Stimulated activated CD4-positive, alpha-beta T cell treated with anti-CD3 and anti-CD28 coated beads, Interleukin-12 subunit alpha, Interleukin-12 subunit beta, amount 100 ng/mL, for 48 hours (primary cell): ENCODE data around the gene PDK2.
A peak's percentile ranks its signal among the peaks of the same experiment; 100 is the strongest.

ENCODE experiments used
- DNase-seq, 3 donors: peaks; one replicate each; pipeline ENCODE4 v3.0.0-alpha.2; 2020; ENCODE audit warnings: low read depth in 2 of 3, low spot score in 1 of 3

PDK2 gene

DNA sequence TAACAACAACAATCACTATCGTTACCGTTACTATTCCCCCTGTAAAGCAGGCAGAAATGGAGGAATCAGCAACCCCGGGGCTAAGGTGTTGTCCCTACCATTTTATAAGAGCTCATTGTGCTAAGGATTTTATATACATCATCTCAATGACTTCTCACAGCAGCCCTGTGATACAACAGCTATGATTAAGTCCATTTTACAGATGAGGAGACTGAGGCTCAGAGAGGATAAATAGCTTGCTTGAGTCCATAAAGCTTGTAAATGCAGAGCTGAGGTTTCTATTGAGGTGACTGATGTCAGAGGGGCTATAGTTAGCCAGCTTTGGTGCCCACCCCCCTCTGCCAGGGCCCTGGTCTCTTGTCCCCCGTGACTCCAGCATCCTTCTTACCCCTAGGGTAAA is 16.7 kb upstream of the PDK2 start:
- DNase-seq, result no peak

DNA sequence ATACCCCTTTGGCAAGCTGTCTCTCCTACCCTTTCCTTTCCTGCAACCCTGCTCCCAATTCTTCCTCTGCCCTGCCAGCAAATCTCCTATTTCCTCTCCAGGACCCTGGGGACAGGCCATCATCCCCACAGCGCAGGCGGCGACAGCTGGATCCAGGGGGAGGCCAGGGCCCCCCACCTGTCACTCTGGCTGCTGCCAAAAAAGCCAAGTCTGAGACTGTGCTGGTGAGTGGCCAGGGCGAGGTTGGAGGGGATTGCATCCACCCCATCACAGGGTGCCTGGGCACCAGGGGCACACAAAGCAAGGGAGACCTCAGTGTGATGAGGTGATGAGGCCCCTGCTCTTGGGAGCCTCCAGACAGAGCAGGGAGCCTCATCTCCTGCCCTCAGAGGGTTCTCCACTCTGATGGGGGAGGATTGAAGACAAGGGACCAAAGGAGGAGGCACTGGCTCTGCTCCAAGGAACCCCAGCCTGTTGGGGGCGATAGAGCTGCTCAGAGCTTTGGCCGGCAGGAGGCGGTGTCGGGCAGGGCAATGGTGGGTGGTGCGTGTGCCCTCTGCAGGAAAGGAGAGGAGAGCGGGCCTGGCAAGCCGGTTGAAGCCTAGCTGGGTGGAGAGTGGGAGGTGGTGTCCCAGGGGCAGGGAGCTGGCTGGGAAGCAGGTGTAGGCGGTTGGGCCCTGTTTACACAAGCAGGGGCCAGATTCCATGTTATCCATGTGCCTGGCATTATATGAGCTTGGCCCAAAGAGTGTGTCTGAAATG is 15.6 kb upstream of the PDK2 start:
- DNase-seq, result peak in 1 of 3 donors; percentile 25

DNA sequence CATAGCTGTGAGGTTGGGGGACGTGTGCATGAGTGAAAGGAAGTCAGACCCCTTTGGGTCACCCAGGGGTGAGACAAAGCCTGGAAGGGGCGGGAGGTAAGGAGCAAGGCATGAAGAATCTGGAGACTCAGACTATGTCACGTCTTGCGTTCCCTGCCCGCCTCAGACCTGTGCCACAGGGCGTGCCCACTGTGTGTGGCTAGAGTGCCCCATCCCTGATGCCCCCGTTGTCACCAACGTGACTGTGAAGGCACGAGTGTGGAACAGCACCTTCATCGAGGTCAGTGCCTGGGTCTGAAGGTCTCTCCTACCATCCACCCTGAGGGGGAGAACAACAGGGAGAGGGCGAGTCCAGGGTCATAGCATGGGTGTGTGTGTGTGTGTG is 15.1 kb upstream of the PDK2 start:
- no peak for DNase-seq

DNA sequence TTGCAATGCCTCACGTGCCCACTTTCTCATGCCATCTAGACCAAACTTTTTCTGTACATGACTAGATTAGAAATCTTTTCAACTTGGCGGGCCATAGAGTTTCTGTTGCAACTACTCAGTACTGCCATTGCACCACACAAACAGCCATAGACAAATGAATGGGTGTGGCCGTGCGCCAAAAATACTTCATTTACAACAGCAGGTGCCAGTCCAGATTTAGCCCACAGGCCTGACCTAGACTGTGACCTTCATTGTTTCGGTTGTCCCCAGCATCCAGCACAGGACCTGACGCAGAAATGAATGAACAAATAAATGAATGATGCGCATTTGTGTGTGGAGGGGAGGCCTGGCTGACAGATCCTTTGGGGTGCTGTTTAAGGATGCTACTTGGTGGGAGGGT is 14.3 kb upstream of the PDK2 start:
- no peak for DNase-seq

GRCh38 chr17:50081757-50082156 is 13.4 kb upstream of the PDK2 start:
- DNase-seq, result no peak

GRCh38 chr17:50087246-50087911 is 7.8 kb upstream of the PDK2 start:
- peak; percentile 63 to 82 (median 65) for DNase-seq

GRCh38 chr17:50087912-50088405 is 7.2 kb upstream of the PDK2 start:
- DNase-seq, result no peak

- no peak for DNase-seq
These were observed 6.0 kb upstream of the PDK2 start for GRCh38 chr17:50088952-50089825.

- DNase-seq, result no peak
These were observed 5.1 kb upstream of the PDK2 start for GRCh38 chr17:50090071-50090470.

DNA sequence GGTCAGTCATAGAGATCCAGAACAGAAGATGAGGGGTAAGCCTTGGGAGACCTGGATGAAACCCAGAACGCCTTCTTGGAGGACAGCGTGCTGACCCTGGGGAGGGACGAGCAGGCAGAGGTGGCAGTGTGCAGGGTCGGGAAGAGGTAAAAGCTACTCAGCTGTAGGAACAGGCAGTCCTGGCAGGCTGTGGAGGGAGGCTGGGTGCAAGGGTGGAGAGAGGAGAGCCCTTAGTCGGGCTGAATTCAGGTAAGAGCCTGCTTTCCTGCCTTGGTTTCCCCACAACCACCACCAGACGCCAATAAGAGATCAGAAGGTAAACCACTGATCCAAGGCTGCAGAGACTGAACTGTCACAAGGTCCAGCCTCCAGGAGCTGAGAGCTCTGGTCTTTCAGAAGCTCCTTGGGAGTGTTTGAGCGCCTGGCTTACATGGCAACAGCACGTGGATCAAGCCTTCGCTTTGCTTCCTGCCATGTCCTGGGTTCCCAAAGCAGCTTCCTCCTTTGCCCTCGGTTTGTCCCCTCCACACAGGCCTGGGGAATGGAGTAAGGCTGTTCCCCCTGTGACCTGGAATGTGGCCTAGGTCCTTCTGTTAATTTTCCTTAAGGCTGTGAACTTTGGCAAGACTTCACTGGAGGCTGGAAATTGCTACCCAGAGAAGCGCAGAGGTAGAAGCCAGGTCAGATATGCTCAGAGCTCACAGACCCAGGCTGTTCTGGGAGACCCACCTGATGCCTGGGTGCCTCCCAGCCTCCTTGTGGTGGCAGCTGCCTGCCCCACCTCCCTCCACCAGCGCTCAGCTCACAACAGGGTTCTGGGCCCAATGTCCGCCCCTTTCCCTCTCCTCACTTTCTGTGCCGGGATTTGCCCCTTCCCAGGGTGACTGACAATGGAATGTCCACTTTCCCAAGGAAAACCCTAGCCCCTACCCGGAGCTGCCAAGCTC is 3.9 kb upstream of the PDK2 start:
- no peak for DNase-seq

DNA sequence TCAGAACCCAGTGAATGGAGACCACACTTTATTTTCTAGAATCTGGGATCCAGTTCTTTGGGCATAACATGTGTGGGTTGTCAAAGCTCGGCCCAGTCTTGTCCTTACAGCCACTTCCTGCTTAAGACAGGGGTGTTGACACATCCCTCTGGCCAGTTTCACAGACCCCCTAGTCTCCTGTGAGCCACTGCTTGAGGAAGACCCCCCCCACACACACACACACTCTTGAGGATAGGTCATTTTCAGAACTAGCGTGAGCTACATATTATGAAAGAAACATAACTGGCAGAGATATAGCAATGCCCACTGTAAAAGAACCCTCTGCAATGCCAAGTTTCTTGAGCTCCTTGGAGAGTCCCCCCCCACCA is 3.2 kb upstream of the PDK2 start:
- no peak for DNase-seq

GRCh38 chr17:50093246-50093645 is 1.9 kb upstream of the PDK2 start:
- DNase-seq, result no peak

- no peak for DNase-seq
These were observed 1.3 kb upstream of the PDK2 start for GRCh38 chr17:50093807-50094206.

DNA sequence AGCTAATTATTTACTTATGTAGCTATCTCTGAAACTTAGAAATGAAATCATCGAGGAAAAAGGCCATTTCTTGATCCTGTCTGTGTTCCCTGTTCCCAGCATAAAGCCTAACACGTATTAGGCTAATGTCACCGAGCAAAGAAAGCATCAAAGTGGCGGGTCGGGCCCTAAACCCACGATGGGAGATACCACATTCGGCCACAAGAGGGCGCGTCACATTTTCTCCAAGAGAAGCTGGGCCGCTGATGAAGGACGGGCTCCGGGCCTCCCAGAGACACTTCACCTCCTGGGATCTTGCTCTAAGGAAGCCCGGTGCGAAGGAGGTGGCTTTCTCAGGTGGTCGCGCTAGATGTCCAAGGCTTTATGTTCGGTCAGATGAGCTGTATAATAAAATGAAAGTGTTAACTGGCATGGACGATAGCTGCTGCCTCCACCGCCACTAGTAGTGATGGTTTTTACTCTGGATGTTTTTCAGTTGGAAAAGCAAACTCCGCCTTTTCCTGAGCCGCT is 853 bp upstream of the PDK2 start:
- peak; percentile 76 to 93 (median 87) for DNase-seq

GRCh38 chr17:50095626-50096037 is 481 bp downstream of the PDK2 start:
- DNase-seq, result no peak

DNA sequence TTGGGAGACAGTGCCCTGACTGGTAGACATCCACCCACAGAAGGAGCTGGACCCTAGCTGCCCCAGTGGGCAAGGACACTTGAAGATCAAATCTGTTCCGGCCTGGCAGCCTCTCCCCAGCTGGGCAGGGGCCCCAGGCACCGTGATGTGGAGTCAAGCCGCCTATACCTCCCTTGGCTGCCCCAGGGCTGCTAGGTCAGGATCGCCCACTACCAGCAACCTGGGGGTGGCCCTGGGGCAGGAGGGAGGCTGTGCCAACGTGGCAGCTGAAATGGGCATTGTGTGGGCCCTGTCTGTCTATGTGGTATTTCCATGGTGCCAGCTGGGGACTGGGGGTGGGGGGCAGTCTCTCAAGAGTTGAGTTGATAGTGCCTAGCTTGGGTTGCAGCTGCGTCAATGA is 941 bp downstream of the PDK2 start:
- DNase-seq, result no peak

DNA sequence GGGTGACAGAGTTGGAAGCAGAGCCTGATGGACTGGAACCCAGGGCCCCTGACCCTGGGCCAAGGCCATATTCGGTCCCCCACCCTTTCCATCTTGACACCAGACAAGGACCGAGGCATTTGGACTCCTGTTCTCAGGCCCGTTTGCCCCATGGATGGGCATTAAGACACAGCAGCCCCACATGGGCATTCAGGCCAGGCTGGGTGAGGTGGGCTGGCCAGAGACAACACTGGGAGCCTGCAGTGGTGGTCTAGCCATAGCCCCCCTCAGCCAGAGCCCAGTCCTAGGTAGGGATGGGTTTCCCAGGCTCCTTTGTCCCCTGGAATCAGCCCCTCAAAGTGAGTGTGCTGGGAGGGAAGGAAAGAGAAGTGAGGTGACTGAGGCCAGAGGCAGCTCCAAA is 1.6 kb downstream of the PDK2 start:
- DNase-seq, result no peak

- no peak for DNase-seq
These were observed 2.3 kb downstream of the PDK2 start for GRCh38 chr17:50097455-50097854.

DNA sequence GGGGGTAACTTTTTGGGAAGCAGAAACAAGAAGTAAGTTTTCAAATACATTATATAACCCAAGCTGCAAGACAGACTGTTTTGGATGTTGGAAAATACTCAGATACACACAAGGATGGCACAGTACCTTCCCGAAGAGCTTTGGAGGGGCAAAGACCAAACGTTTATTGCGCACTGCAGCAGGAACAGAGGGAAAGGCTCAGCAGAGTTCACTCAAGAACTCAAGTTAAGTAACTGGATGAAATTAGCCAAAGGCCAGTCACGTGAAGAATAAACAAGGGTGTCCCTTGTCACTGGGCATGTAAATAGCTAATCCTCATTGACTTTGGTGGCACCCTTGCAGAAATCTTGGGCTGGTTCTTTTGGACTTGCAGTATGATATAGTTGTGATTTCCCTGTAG is 2.8 kb downstream of the PDK2 start:
- no peak for DNase-seq

GRCh38 chr17:50098583-50098982 is 3.4 kb downstream of the PDK2 start:
- DNase-seq, result no peak
